ENCODE results near the gene CCDC57.
"Not testable (repeated sequence)": the region's sequence is repeated elsewhere in the genome, so short reads cannot be mapped to it uniquely, and the experiment has no call there.

Gene CCDC57

GRCh38 chr17:82201498-82201910 is 11.1 kb downstream of the CCDC57 start:
- no peak for DNase-seq (ENCODE audit: low read depth)

GRCh38 chr17:82200743-82201497 is 11.7 kb downstream of the CCDC57 start:
- peak; percentile 45 for DNase-seq (ENCODE audit: low read depth)

- DNase-seq (ENCODE audit: low read depth) = no peak
Measured at GRCh38 chr17:82200135-82200534, 12.5 kb downstream of the CCDC57 start.

- no peak for DNase-seq (ENCODE audit: low read depth)
Measured at GRCh38 chr17:82199496-82199895, 13.1 kb downstream of the CCDC57 start.

GRCh38 chr17:82198092-82198491 is 14.6 kb downstream of the CCDC57 start:
- no peak for DNase-seq (ENCODE audit: low read depth)

- no peak for DNase-seq (ENCODE audit: low read depth)
Measured at GRCh38 chr17:82195675-82196672, 16.7 kb downstream of the CCDC57 start.

GRCh38 chr17:82194765-82195164 is 17.9 kb downstream of the CCDC57 start:
- no peak for DNase-seq (ENCODE audit: low read depth)

GRCh38 chr17:82193520-82194220 is 19.0 kb downstream of the CCDC57 start:
- no peak for DNase-seq (ENCODE audit: low read depth)

GRCh38 chr17:82193050-82193449 is 19.6 kb downstream of the CCDC57 start:
- not testable (repeated sequence) for DNase-seq (ENCODE audit: low read depth)

- DNase-seq (ENCODE audit: low read depth) = no peak
Measured at GRCh38 chr17:82188001-82188961, 24.4 kb downstream of the CCDC57 start.

GRCh38 chr17:82187500-82187899 is 25.1 kb downstream of the CCDC57 start:
- no peak for DNase-seq (ENCODE audit: low read depth)

- no peak for DNase-seq (ENCODE audit: low read depth)
Measured at GRCh38 chr17:82186221-82186620, 26.4 kb downstream of the CCDC57 start.

- DNase-seq (ENCODE audit: low read depth) = no peak
Measured at GRCh38 chr17:82184761-82185160, 27.9 kb downstream of the CCDC57 start.

GRCh38 chr17:82180776-82181528 is 31.7 kb downstream of the CCDC57 start:
- DNase-seq (ENCODE audit: low read depth) = no peak

- no peak for DNase-seq (ENCODE audit: low read depth)
Measured at GRCh38 chr17:82179946-82180475, 32.6 kb downstream of the CCDC57 start.

GRCh38 chr17:82179412-82179811 is 33.2 kb downstream of the CCDC57 start:
- DNase-seq (ENCODE audit: low read depth) = no peak

- no peak for DNase-seq (ENCODE audit: low read depth)
Measured at GRCh38 chr17:82178499-82179261, 34.0 kb downstream of the CCDC57 start.

GRCh38 chr17:82177761-82178498 is 34.7 kb downstream of the CCDC57 start:
- DNase-seq (ENCODE audit: low read depth) = no peak

GRCh38 chr17:82177276-82177675 is 35.4 kb downstream of the CCDC57 start:
- no peak for DNase-seq (ENCODE audit: low read depth)
